GM23248 (cell line): ENCODE data around the gene EIF3D. TPM values are rescaled to one million over a fixed set of nuclear protein-coding genes. Genes with fewer than 3 reads are reported as not detected.

Experiments
- DNase-seq: peaks from one replicate; pipeline ENCODE4 v3.0.0-alpha.2; 2015
- H2AFZ ChIP-seq: fragments of 200-600 bp; sonication (generic); 2 replicates; pipeline ENCODE4 v1.6.1; 2016; ENCODE audit warnings: antibody characterized with exemption
- H3F3A ChIP-seq: fragments of 200-600 bp; sonication (generic); 2 replicates; pipeline ENCODE4 v1.6.1; 2016; ENCODE audit warnings: mild to moderate bottlenecking, antibody characterized with exemption, mixed run types; ENCODE audit not compliant: insufficient read depth
- H3K27ac ChIP-seq: fragments of 200-600 bp; sonication (generic); 2 replicates; pipeline ENCODE4 v1.5.1; 2016; ENCODE audit warnings: mild to moderate bottlenecking
- H3K27me3 ChIP-seq: fragments of 200-600 bp; sonication (generic); replicated peaks from 2 replicates; pipeline ENCODE4 v1.6.1; 2016; ENCODE audit warnings: mild to moderate bottlenecking; ENCODE audit not compliant: insufficient read depth
- H3K36me3 ChIP-seq: fragments of 200-600 bp; sonication (generic); 2 replicates; pipeline ENCODE4 v1.6.1; 2016; ENCODE audit warnings: low read depth, mild to moderate bottlenecking
- H3K4me1 ChIP-seq: fragments of 200-600 bp; sonication (generic); 2 replicates; pipeline ENCODE4 v1.6.1; 2016; ENCODE audit warnings: mild to moderate bottlenecking; ENCODE audit not compliant: insufficient read depth
- H3K4me2 ChIP-seq: fragments of 200-600 bp; sonication (generic); one replicate; pipeline ENCODE4 v1.6.1; 2016; ENCODE audit warnings: mild to moderate bottlenecking; ENCODE audit not compliant: unreplicated experiment
- H3K4me3 ChIP-seq: fragments of 200-600 bp; sonication (generic); 2 replicates; pipeline ENCODE4 v1.5.1; 2016; ENCODE audit warnings: mild to moderate bottlenecking
- H3K79me2 ChIP-seq: fragments of 200-600 bp; sonication (generic); 2 replicates; pipeline ENCODE4 v1.6.1; 2016; ENCODE audit warnings: mild to moderate bottlenecking; ENCODE audit not compliant: insufficient read depth
- H3K9ac ChIP-seq: fragments of 200-600 bp; sonication (generic); 2 replicates; pipeline ENCODE4 v1.6.1; 2016; ENCODE audit warnings: mild to moderate bottlenecking
- H3K9me2 ChIP-seq: fragments of 200-600 bp; sonication (generic); 2 replicates; pipeline ENCODE4 v1.6.1; 2016; ENCODE audit warnings: mixed run types, mild to moderate bottlenecking, moderate library complexity; ENCODE audit not compliant: insufficient read depth
- H3K9me3 ChIP-seq: fragments of 200-600 bp; sonication (generic); one replicate; pipeline ENCODE4 v1.6.1; 2017; ENCODE audit warnings: low read depth
- H4K20me1 ChIP-seq: fragments of 200-600 bp; sonication (generic); 2 replicates; pipeline ENCODE4 v1.6.0; 2016; ENCODE audit not compliant: insufficient read depth
- EZH2 ChIP-seq: fragments of 200-600 bp; sonication (generic); IDR thresholded peaks from 2 replicates; pipeline ENCODE4 v1.6.1; 2018; ENCODE audit warnings: antibody characterized with exemption, mild to moderate bottlenecking; ENCODE audit not compliant: insufficient read depth, poor library complexity, severe bottlenecking
- EZH2phosphoT487 ChIP-seq: fragments of 200-600 bp; sonication (generic); IDR thresholded peaks from 2 replicates; pipeline ENCODE4 v1.6.1; 2018; ENCODE audit warnings: antibody characterized with exemption, moderate library complexity, mild to moderate bottlenecking, low read depth; ENCODE audit not compliant: insufficient read depth
- WGBS, 2 experiments: methylation state at CpG; one replicate each; pipeline ENCODE4 v1.1.6; 2015 to 2017; ENCODE audit warnings: low lambda C conversion rate in 2 of 2, low coverage in 1 of 2; ENCODE audit errors: missing lambda C conversion rate in 2 of 2; 5-methylcytosine and 5-hydroxymethylcytosine counted together
- in situ Hi-C: fragments of 300-500 bp; cut with MboI; formaldehyde crosslinking; loops from 2 replicates; pipeline ENCODE4 v1.15.0; 2020
- polyA plus RNA-seq: library from polyadenylated mRNA; unstranded; fragments of >200 nt; fragmentation: Nextera tagmentation; extraction: Ambion mirVana; gene quantifications from 2 replicates; pipeline ENCODE4 v1.2.1, GENCODE V29; 2016
- total RNA-seq: library from RNA; depleted of rRNA; stranded (reverse); fragments of >200 nt; shearing (Covaris generic); gene quantifications from 2 replicates; pipeline ENCODE4 v1.2.3, GENCODE V29; 2014

EIF3D gene
- total and polyA plus RNA-seq, 2 experiments from 2014 or later, result 122 to 377 TPM

DNA sequence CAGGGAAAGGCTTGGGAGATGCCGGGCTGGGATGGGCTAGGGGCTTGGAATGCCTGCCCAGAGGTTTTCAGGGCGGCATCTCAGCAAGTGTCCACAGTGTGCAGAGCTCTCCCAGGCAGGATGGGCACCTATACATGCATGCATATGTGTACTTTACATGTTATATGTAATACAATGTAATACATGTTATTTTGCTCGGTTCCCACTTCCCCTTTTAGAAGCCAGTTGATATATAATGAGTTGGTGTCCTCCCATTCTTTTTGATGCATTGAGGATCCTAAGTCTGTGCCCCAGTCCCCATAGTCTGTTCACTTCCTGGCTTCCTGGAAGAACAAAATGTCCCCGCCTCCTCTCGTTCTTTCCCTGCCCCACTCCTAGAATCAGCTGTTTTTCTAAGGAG, 20.1 kb upstream of the EIF3D start:
- Histone ChIP-seq H3K9me3 (no peaks in the 10 kb centered on the region), H3K4me3 (no peak overlapping the region), H3K79me2 (no peaks in the 10 kb centered on the region), H3K36me3 (no peaks in the 10 kb centered on the region), H3K4me1 (peaks cover 21% of the 10 kb centered on the region), H3F3A (peaks cover 28% of the 10 kb centered on the region), H3K4me2 (no peak overlapping the region), H3K9ac (no peak overlapping the region), H3K27me3 (peaks cover 21% of the 10 kb centered on the region), H4K20me1 (no peaks in the 10 kb centered on the region), H3K27ac (no peak overlapping the region), H2AFZ (no peak overlapping the region), H3K9me2 (no peaks in the 10 kb centered on the region)
- WGBS, 2 experiments, result 65 to 74% methylated on average over 5 of the region's 5 CpGs
- in situ Hi-C loops, result loop anchor here (10.0 kb wide), 1 partner anchor 296 kb away; no protein-coding TSS in a partner anchor
- DNase-seq, result no peak
- TF ChIP-seq EZH2phosphoT487 (no peak), EZH2 (no peak)

DNA sequence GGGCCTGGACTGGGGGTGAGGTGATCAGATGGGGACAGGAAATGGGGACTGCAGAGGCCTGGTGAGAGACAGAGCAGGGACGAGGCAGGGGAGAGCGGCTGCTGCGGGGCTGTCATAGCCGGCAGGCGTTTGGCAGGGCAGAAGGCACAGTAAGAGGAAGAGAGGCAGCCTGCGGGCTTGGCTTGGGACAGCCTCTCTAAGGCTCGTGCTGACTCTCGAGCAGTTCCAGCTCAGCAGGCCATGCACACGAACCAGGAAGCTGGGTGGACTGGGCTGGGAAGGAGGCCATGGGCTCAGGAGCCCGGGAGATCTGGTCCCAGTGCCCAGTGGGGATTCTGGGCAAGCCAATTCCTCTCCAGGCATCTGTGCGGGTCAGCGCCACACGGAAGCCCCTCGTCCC, 19.6 kb upstream of the EIF3D start:
- Histone ChIP-seq H3K27ac (no peak overlapping the region), H3K36me3 (no peaks in the 10 kb centered on the region), H3K79me2 (no peaks in the 10 kb centered on the region), H3K4me1 (peaks cover 25% of the 10 kb centered on the region), H3K9me2 (no peaks in the 10 kb centered on the region), H3K9ac (no peak overlapping the region), H2AFZ (no peak overlapping the region), H3K9me3 (no peaks in the 10 kb centered on the region), H3K4me2 (no peak overlapping the region), H4K20me1 (no peaks in the 10 kb centered on the region), H3F3A (peaks cover 32% of the 10 kb centered on the region), H3K27me3 (peaks cover 21% of the 10 kb centered on the region), H3K4me3 (no peak overlapping the region)
- in situ Hi-C loops, result loop anchor here (10.0 kb wide), 1 partner anchor 296 kb away; no protein-coding TSS in a partner anchor
- DNase-seq, result no peak
- WGBS, 2 experiments, result 52 to 55% methylated on average over 13 to 14 of the region's 14 CpGs
- TF ChIP-seq EZH2 (no peak), EZH2phosphoT487 (no peak)

DNA sequence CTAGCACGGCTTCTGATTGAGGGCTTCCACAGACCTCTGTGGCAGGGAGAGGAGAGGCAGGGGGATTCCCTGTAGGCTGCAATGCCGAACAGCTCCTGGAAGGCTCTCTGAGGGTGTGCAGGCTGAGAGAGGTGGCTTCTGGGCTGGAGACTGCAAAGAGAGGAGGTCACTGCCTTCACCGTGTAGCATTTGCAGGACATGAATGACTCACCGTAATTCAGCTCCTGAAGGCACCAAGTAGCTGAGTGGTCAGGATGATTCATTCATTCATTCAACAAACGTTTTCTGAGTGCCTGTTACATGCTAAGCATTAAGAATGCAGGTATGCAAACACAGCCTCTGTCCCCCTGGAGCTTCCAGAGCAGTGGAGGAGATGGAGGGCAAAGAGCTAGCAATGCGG, 18.0 kb upstream of the EIF3D start:
- H3K27ac ChIP-seq, result no peak overlapping the region
- no peak overlapping the region for H2AFZ ChIP-seq
- no peak overlapping the region for H3K4me3 ChIP-seq
- peaks cover 32% of the 10 kb centered on the region for H3K4me1 ChIP-seq
- no peaks in the 10 kb centered on the region for H3K79me2 ChIP-seq
- in situ Hi-C loops, result loop anchor here (10.0 kb wide), 1 partner anchor 298 kb away; no protein-coding TSS in a partner anchor
- peak overlapping the region; percentile 41 for H3K4me2 ChIP-seq
- WGBS, 2 experiments, result 4 to 6% methylated on average over 6 of the region's 6 CpGs
- no peaks in the 10 kb centered on the region for H3K9me2 ChIP-seq
- no peaks in the 10 kb centered on the region for H3K36me3 ChIP-seq
- no peaks in the 10 kb centered on the region for H4K20me1 ChIP-seq
- peaks cover 16% of the 10 kb centered on the region for H3K27me3 ChIP-seq
- peaks cover 43% of the 10 kb centered on the region for H3F3A ChIP-seq
- TF ChIP-seq EZH2phosphoT487 (no peak), EZH2 (no peak)
- DNase-seq, result peak; percentile 96
- H3K9ac ChIP-seq, result no peak overlapping the region
- no peaks in the 10 kb centered on the region for H3K9me3 ChIP-seq

DNA sequence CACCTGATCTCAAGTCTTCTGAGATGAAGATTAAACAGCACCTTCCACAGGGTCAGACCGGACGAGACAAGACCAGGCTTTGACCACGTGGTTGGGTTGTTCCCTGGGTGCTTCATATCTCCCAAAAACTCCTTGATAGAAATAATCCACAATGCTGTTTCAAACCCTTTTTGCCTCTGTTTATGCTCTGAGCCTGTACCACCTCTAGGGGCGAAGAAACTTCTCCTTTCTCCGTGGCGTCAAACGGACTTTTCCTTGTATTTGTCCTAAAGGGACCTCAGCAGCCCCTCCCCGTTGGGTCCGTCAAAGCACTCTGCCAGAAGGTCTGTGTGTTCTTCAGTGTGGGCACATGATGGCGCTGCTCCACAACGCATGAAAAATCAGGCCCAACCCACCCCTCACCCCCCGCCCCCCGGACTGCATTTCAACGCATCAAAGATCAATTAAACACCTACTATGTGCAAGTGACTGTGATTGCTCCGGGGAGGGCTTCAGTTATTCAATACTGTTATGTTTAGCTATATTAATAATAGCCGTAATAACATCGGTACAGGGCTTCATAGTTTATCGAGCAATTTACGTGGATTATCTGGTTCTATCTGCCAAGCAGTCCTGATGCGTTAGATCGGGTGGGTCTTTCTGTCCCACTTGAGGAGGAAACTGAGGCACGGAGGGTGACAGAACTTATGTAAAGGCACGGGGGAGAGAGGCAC, 17.3 kb upstream of the EIF3D start:
- Histone ChIP-seq H3K4me2 (peak overlapping the region; percentile 41), H3K9me2 (no peaks in the 10 kb centered on the region), H2AFZ (no peak overlapping the region), H3K36me3 (no peaks in the 10 kb centered on the region), H3F3A (peaks cover 43% of the 10 kb centered on the region), H3K9ac (no peak overlapping the region), H4K20me1 (no peaks in the 10 kb centered on the region), H3K4me3 (no peak overlapping the region), H3K27ac (no peak overlapping the region), H3K9me3 (no peaks in the 10 kb centered on the region), H3K27me3 (peaks cover 10% of the 10 kb centered on the region), H3K4me1 (peaks cover 32% of the 10 kb centered on the region), H3K79me2 (no peaks in the 10 kb centered on the region)
- DNase-seq, result peak; percentile 74
- 14 to 17% methylated on average over 20 to 23 of the region's 23 CpGs for WGBS, 2 experiments
- in situ Hi-C loops, result loop anchor here (10.0 kb wide), 1 partner anchor 299 kb away; no protein-coding TSS in a partner anchor
- TF ChIP-seq EZH2 (no peak), EZH2phosphoT487 (no peak)
